Adrenal gland (tissue), 12 donors: ENCODE data around the gene SUSD6. TPM values are rescaled to one million over a fixed set of nuclear protein-coding genes. Genes with fewer than 3 reads are reported as not detected.

Experiments used
- DNase-seq, 7 donors: peaks; one replicate each; pipeline ENCODE4 v3.0.0-alpha.2; 2019 to 2020
- H3K27ac ChIP-seq, 5 donors: fragments of 200-600 bp; sonication (generic) in 4 of 5; 1 replicate in 3 of 5; 2 replicates in 2 of 5; pipeline versions ENCODE4 v1.5.1 to v1.8.0; 2016 to 2020; ENCODE audit warnings: mild to moderate bottlenecking in 1 of 5
- H3K27me3 ChIP-seq: fragments of 200-600 bp; 2 replicates; pipeline ENCODE4 v1.8.0; 2021
- H3K36me3 ChIP-seq, 2 donors: fragments of 200-600 bp; replicated peaks in 1 of 2; 1 replicate in 1 of 2; 2 replicates in 1 of 2; pipeline versions ENCODE4 v1.5.1 to v1.8.0; 2018 to 2022
- H3K4me1 ChIP-seq, 2 donors: fragments of 200-600 bp; replicated peaks in 1 of 2; 1 replicate in 1 of 2; 2 replicates in 1 of 2; pipeline versions ENCODE4 v1.5.1 to v1.8.0; 2018 to 2021
- H3K4me3 ChIP-seq, 4 donors: fragments of 200-600 bp; sonication (generic) in 3 of 4; one replicate each; pipeline ENCODE4 v1.5.1; 2016 to 2018
- H3K9me3 ChIP-seq, 3 donors: fragments of 200-600 bp; sonication (generic) in 1 of 3; replicated peaks in 1 of 3; 1 replicate in 2 of 3; 2 replicates in 1 of 3; pipeline versions ENCODE4 v1.5.1 to v1.8.0; 2016 to 2021
- CTCF ChIP-seq, 6 experiments: fragments of 450-650 bp in 4 of 6; fragments of 200-600 bp in 2 of 6; sonication (generic) in 1 of 6; IDR thresholded peaks; 1 replicate in 5 of 6; 2 replicates in 1 of 6; pipeline versions ENCODE4 v1.5.1 to v1.8.0; 2016 to 2021; ENCODE audit warnings: antibody characterized with exemption in 6 of 6, mild to moderate bottlenecking in 2 of 6, moderate library complexity in 1 of 6
- POLR2A ChIP-seq, 2 donors: fragments of 450-650 bp; IDR thresholded peaks; one replicate each; pipeline ENCODE4 v1.6.1; 2017; ENCODE audit warnings: antibody characterized with exemption in 2 of 2, mild to moderate bottlenecking in 2 of 2, moderate library complexity in 1 of 2
- WGBS, 4 donors: extraction: QIAGEN DNeasy Blood & Tissue Kit in 2 of 4; methylation state at CpG; one replicate each; pipeline versions ENCODE4 v1.1.5 to v1.1.7; 2013 to 2017; 5-methylcytosine and 5-hydroxymethylcytosine counted together
- intact Hi-C, 2 donors: fragments of 100-400 bp; cut with DNase I; formaldehyde crosslinking; loops; one replicate each; pipeline versions ENCODE4 v1.14.1 to v1.15.0; 2022 to 2023
- polyA plus RNA-seq, 3 donors: library from polyadenylated mRNA; stranded (reverse); fragments of 200-250 nt in 2 of 3; fragments of 350-450 nt in 1 of 3; fragmentation: Illumina TruSeq in 1 of 3; extraction: RNeasy Lipid Tissue Mini Kit (QIAGEN cat#74804) in 1 of 3; gene quantifications; one replicate each; pipeline ENCODE4 v1.2.3, GENCODE V29; 2013 to 2014
- total RNA-seq, 9 donors: library from RNA; depleted of rRNA in 4 of 9; stranded (reverse); fragments of >200 nt in 4 of 9; fragments of 120-200 nt in 1 of 9; fragmentation: NEBNext Ultra II Directional in 1 of 9; extraction: Animal tissue kit (Norgen Biotek cat#: 25700) in 1 of 9; gene quantifications; one replicate each; pipeline versions ENCODE4 v1.1.0 to v1.2.4, GENCODE V29; 2013 to 2023
- donor health status: healthy with polysubstance abuse.
- donor health status: Bipolar disorder and iron deficiency.
- donor health status: DM: yes; HTN: yes; CAD: no.
- donor health status: DM: no; HTN: no; CAD: no.
- donor health status: DM: no; HTN: no; CAD: no.
- donor health status: DM: yes; HTN: yes; CAD: no.

SUSD6 gene
- total and polyA plus RNA-seq, 12 donors, result 7.8 to 75.5 (median 41.0) TPM

- no peak for TF ChIP-seq CTCF (IDR thresholded peaks at IDR 0.05)
- no peak for TF ChIP-seq POLR2A (IDR thresholded peaks at IDR 0.05)
- 70 to 100% (median 85%) methylated on average over 1 of the region's 1 CpG for WGBS, 4 donors
- Histone ChIP-seq H3K27ac (no peak overlapping the region), H3K4me3 (no peak overlapping the region), H3K27me3 (no peaks in the 10 kb centered on the region), H3K4me1 (no peaks in the 10 kb centered on the region), H3K9me3 (no peaks in the 10 kb centered on the region), H3K36me3 (no peaks in the 10 kb centered on the region)
- intact Hi-C loops, result no loop called here
- no peak for DNase-seq
These were observed 142.5 kb downstream of the SUSD6 start for GRCh38 chr14:69753860-69754259.

DNA sequence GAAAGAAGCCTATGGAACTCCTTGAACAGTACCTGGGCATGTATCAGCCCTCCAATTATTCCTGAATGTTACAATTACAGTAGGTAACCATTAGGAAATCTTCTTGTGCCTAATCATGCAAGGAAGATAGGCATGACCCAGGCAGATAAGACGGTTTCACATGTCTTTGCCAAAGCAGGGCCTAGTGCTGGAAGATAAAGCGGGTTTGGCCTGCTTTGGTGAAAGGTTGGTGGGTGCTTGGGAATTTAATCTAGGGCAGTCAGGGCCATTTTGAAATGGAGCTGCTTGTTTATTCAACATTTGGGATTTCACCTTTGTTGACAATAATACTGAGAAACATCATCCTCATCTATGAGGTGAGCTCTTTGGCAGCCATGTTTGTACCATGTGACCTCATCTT, 143.1 kb downstream of the SUSD6 start:
- intact Hi-C loops, result no loop called here
- no peaks in the 10 kb centered on the region for H3K36me3 ChIP-seq
- no peak overlapping the region for H3K27ac ChIP-seq
- no peak for DNase-seq
- no peaks in the 10 kb centered on the region for H3K27me3 ChIP-seq
- no peaks in the 10 kb centered on the region for H3K4me1 ChIP-seq
- 83 to 98% (median 94%) methylated on average over 2 of the region's 2 CpGs for WGBS, 4 donors
- TF ChIP-seq POLR2A (IDR thresholded peaks at IDR 0.05) (no peak), CTCF (IDR thresholded peaks at IDR 0.05) (no peak)
- no peaks in the 10 kb centered on the region for H3K9me3 ChIP-seq
- no peak overlapping the region for H3K4me3 ChIP-seq

DNA sequence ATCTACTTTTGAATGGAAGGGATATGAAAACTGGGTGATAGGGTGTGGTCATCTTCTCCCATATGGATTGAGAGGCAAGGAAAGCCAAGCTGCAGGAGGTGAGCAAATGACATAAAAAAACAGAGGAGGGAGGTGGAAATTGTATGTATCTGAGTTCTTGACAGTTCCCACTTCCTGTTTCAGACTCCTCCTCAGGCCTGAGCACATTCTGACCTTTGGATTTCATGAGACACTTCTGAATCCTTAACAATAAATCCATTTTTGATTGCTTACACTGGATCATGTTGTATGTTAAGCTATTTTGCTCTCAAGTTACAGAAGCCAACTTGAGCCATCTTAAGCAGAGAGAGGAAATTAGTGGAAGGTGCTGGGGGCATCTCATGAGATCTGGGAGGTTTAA, 143.9 kb downstream of the SUSD6 start:
- H3K36me3 ChIP-seq, result no peaks in the 10 kb centered on the region
- TF ChIP-seq CTCF (IDR thresholded peaks at IDR 0.05) (no peak), POLR2A (IDR thresholded peaks at IDR 0.05) (no peak)
- no peaks in the 10 kb centered on the region for H3K4me1 ChIP-seq
- no peaks in the 10 kb centered on the region for H3K9me3 ChIP-seq
- H3K27me3 ChIP-seq, result no peaks in the 10 kb centered on the region
- no peak overlapping the region for H3K27ac ChIP-seq
- no peak overlapping the region for H3K4me3 ChIP-seq
- no peak for DNase-seq
- intact Hi-C loops, result no loop called here

DNA sequence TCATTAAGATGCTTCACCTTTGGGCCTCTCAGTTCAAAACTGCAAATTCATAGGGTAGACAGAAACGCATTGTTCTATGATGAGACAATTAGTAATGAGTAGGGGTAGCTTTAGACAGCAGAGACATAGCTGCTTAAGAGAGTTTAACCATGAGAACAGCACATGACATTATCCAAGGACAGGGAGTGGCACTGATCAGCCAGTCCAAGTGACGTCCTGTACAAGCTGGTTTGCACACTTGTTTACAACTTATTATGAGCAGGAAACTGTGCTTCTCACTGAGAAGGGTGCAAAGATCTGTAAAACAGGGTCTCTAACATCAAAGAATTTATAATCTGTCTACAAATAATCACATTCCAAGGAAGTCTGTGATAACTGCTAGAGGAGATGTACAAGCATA, 144.4 kb downstream of the SUSD6 start:
- intact Hi-C loops, result no loop called here
- Histone ChIP-seq H3K27ac (no peak overlapping the region), H3K9me3 (no peaks in the 10 kb centered on the region), H3K4me1 (no peaks in the 10 kb centered on the region), H3K27me3 (no peaks in the 10 kb centered on the region), H3K36me3 (no peaks in the 10 kb centered on the region), H3K4me3 (no peak overlapping the region)
- no peak for TF ChIP-seq CTCF (IDR thresholded peaks at IDR 0.05)
- no peak for TF ChIP-seq POLR2A (IDR thresholded peaks at IDR 0.05)
- 53 to 60% (median 56%) methylated on average over 2 of the region's 2 CpGs for WGBS, 4 donors
- DNase-seq, result no peak
